T47D (cell line): ENCODE measurements around the gene SPDL1.

Source experiments
- DNase-seq, 2 experiments: peaks; one replicate each; pipeline versions ENCODE4 v3.0.0 to v3.0.0-alpha.2; 2011 to 2012; ENCODE audit warnings: low read depth in 1 of 2, low spot score in 1 of 2
- JUND ChIP-seq: IDR thresholded peaks from 2 replicates; pipeline ENCODE4 v1.6.1; 2012; ENCODE audit warnings: low read depth
- in situ Hi-C: cut with HindIII; loops from 2 replicates; pipeline ENCODE4 v1.10.0; 2016; ENCODE audit warnings: low sequenced_read_pairs, low pct_unique_long_range_greater_than_20kb

The SPDL1 gene

GRCh38 chr5:169626779-169627178, 43.2 kb downstream of the SPDL1 start:
- in situ Hi-C loops, result no loop called here
- TF ChIP-seq JUND, result no peak
- DNase-seq, result no peak

- DNase-seq, result no peak
- no peak for TF ChIP-seq JUND
- in situ Hi-C loops, result no loop called here
These were observed 44.0 kb downstream of the SPDL1 start for GRCh38 chr5:169627551-169627950.

- in situ Hi-C loops, result no loop called here
- DNase-seq, result no peak
- TF ChIP-seq JUND, result no peak
These were observed 45.3 kb downstream of the SPDL1 start for GRCh38 chr5:169628892-169629291.

- in situ Hi-C loops, result no loop called here
- DNase-seq, result no peak
- no peak for TF ChIP-seq JUND
These were observed 46.4 kb downstream of the SPDL1 start for GRCh38 chr5:169629847-169630548.

GRCh38 chr5:169631360-169631759, 47.8 kb downstream of the SPDL1 start:
- in situ Hi-C loops, result no loop called here
- DNase-seq, result no peak
- no peak for TF ChIP-seq JUND

GRCh38 chr5:169632946-169633345, 49.4 kb downstream of the SPDL1 start:
- no peak for TF ChIP-seq JUND
- DNase-seq, result no peak
- in situ Hi-C loops, result no loop called here

GRCh38 chr5:169634606-169635005, 51.0 kb downstream of the SPDL1 start:
- no peak for TF ChIP-seq JUND
- in situ Hi-C loops, result no loop called here
- no peak for DNase-seq

GRCh38 chr5:169635936-169636335, 52.4 kb downstream of the SPDL1 start:
- in situ Hi-C loops, result no loop called here
- no peak for TF ChIP-seq JUND
- no peak for DNase-seq

GRCh38 chr5:169636477-169637084, 53.0 kb downstream of the SPDL1 start:
- in situ Hi-C loops, result no loop called here
- TF ChIP-seq JUND, result no peak
- no peak for DNase-seq

- in situ Hi-C loops, result no loop called here
- TF ChIP-seq JUND, result no peak
- no peak for DNase-seq
These were observed 53.5 kb downstream of the SPDL1 start, which contains the start of gene DOCK2 for GRCh38 chr5:169637085-169637548. TSS of gene DOCK2 (plus strand) at chr5:169637275. CDS start at chr5:169637327, 52 bp downstream.

GRCh38 chr5:169637549-169638121, 54.1 kb downstream of the SPDL1 start:
- no peak for DNase-seq
- in situ Hi-C loops, result no loop called here
- no peak for TF ChIP-seq JUND

- peak; percentile 42 to 81 for DNase-seq
- in situ Hi-C loops, result no loop called here
- TF ChIP-seq JUND, result no peak
These were observed 57.7 kb downstream of the SPDL1 start for GRCh38 chr5:169641253-169641652.

GRCh38 chr5:169646856-169647255, 63.3 kb downstream of the SPDL1 start:
- TF ChIP-seq JUND, result no peak
- in situ Hi-C loops, result no loop called here
- DNase-seq, result no peak

GRCh38 chr5:169647566-169647965, 64.0 kb downstream of the SPDL1 start:
- TF ChIP-seq JUND, result no peak
- DNase-seq, result no peak
- in situ Hi-C loops, result no loop called here
